HG02571 (cell line): ENCODE results near the gene MAD1L1.
"Not testable (repeated sequence)": the region's sequence is repeated elsewhere in the genome, so short reads cannot be mapped to it uniquely, and the experiment has no call there.

ENCODE experiments used
- ATAC-seq: cut with Tn5 transposase; IDR thresholded peaks from one replicate; pipeline ENCODE4 v1.9.1; 2021; ENCODE audit warnings: mild to moderate bottlenecking, moderate library complexity; ENCODE audit not compliant: unreplicated experiment

Gene MAD1L1

GRCh38 chr7:2049111-2049781 lies 183.5 kb downstream of the MAD1L1 start:
- no peak for ATAC-seq

DNA sequence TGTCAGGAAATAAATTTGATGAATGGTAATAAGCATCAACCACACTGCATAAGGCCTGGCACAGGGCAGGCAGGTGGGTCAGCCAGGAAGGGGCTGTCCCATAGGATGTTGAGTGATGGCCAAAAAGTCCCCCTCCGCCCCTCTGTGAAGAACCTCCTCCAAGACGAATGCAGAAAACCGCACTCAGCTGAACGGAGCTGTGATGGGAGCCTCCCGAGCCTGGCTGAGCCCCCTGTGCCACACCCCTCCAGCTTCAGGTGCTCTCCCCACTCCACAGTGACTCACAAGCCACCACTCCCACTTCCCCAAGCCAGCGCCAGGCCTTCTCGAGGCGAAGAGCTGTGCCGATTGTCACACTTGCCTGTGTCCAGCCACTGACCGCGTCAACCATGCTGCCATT lies 184.2 kb downstream of the MAD1L1 start:
- no peak for ATAC-seq

GRCh38 chr7:2048006-2048405 lies 184.7 kb downstream of the MAD1L1 start:
- no peak for ATAC-seq

DNA sequence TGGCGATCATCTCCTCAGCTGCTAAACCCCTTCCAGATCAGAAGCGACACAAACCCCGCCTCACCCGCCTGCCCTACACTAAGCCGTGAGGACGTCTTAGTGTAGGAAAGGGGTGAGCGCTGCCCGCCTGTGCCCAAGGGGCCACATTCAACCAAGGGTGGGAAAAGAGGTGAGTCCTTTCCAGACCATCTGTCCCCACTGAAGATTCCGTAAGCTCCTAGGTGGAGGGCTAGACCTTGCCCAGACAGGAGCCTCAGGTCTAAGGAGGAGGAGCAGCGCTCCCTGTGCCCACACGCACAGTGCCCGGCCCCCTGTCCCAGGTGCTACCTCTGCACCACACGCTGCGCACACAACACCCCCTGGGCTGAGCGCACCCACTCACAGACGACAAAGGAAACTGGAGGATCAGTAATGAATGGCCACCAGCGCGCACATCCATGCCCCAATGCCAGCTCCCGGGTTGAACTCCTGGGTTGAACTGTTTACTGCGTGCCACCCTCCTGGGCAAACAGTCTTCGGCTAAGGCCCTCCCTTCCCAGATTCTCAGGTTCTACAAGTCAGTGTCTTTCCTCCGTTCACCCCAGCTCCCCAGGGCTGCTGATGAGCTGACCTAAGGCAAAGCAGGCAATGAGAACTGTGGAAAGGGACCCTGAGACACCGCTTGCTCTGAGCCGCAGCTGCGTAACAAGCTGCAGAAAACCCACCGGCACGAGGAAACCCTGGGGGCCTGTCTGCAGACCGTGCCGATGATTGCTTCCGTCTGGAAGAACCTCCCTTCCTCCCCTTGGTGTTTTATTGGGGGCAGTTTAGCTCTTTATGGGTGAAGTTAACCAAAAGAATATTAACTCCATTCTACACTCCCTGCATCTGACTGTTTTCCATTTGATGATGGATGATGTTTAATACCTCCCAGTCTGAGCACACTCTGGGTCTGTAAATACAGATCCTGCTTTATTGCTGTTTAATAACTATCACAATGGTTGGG lies 185.9 kb downstream of the MAD1L1 start:
- no peak for ATAC-seq

GRCh38 chr7:2045559-2046405 lies 187.0 kb downstream of the MAD1L1 start:
- no peak for ATAC-seq

GRCh38 chr7:2044883-2045471 lies 187.8 kb downstream of the MAD1L1 start:
- no peak for ATAC-seq

DNA sequence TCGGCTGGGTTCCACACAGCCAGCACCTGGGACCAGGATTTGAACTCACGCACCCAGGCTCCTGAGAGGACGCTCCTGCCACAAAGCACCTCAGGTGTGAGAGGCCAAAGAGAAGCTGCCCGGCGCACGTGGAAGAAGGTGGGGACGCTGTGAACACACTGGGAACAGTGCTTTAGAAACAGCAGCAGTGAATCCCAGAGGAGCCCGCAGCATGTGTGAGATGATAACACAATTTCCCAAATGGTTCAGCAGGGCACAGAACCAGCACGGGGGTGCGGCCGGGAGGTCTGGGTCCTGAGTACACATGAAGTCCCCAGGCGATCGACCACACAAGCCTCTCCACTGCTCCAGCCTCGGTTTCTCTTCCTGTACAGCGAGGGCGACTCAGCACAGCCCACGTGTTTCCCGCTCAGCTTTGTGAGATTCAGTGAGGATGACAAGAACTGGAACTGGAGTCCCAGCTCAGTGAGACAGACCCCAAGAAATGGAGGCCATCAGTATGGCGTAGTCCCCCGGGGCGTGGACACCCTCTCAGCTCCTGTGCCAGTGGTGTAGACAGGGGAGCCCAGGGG lies 188.3 kb downstream of the MAD1L1 start:
- ATAC-seq = no peak

GRCh38 chr7:2043316-2044039 lies 189.3 kb downstream of the MAD1L1 start:
- ATAC-seq = no peak

GRCh38 chr7:2042650-2043049 lies 190.1 kb downstream of the MAD1L1 start:
- ATAC-seq = no peak

GRCh38 chr7:2041496-2042367 lies 191.0 kb downstream of the MAD1L1 start:
- ATAC-seq = no peak

GRCh38 chr7:2040893-2041270 lies 191.9 kb downstream of the MAD1L1 start:
- ATAC-seq = no peak

DNA sequence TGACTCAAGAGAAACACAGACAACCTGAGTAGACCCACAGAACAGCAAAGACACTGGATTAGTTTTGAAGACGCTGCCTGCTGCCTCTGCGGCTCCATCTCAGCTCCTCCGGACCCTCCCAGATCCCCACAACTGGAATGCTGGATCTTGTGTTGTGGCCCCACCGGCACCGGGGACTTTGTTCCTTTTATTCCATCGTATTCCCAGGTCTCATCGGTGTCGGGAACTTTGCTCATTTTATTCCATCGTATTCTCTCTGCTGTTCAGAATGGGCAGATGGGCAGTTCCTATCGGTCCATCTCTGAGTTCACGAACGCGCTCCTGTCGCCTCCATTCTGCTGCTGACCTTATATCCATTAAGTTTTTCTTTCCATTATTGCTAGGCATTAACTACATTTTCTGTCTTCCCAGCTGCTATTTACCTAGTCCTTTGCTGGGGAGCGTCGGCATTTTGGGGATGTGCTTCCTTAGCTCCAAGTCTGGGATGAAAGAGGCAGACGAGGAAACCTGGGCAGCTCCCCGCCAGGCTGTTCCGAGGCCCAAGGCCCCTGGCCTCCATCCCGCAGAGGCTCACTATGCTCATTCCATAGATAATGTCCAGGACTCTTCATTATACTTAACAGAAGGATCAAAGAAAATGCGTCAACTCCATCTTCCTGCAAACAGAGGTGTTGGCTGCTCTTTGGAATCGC lies 192.4 kb downstream of the MAD1L1 start:
- ATAC-seq = no peak

DNA sequence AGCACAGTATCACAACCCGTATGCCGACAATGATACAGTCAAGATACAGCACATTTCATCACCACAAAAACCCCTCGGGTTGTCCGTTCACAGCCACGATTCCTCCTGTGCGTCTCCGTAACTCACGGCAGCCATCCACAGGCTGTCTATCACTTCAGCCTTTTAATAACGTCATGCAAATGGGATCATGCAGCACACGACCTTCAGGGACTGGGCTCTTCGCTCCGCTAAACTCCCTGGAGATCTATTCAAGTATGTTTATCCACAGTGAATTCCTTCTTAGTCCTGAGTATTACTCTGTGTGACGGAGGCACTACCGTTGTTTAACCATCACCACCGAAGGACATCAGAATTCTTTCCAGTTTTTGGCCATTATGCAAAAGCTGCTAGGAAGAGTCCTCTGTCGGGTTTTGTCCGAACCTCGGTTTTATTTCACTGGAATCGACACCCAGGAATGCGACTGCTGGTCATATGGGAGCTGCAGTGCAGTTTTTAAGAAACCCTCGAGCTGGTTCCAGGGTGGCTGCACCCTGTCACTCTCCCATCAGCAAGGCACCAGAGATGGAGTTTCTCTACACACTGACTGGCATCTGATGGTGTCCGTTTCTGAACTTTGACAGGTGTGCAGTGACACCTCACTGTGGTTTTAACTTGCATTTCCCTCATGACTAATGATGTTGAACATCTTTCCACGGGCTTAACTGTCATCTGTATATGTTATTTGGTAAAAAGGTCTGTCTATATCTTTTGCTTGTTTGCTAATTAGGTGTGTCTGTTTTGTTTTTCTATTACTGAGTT lies 193.6 kb downstream of the MAD1L1 start:
- no peak for ATAC-seq

- ATAC-seq = no peak
These were observed 194.8 kb downstream of the MAD1L1 start for GRCh38 chr7:2037808-2038522.

GRCh38 chr7:2037301-2037807 lies 195.4 kb downstream of the MAD1L1 start:
- ATAC-seq = no peak

DNA sequence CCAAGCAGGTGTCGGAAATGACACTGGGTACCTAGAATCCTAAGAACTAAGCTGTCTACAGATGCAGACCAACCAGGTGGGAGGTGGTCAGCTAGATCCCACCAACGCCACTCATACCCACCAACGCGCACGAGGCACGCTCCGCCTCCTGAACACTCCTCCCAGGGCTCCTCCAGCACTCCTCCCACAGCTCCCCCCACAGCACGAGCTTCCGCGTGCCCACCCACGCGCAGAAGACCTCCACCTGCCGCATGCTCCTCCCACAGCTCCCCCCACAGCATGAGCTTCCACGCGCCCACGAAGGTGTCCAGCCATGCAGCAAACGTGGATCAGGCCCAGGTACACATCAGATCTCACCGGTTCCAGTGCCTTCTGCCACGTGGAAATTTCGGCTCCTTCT lies 196.0 kb downstream of the MAD1L1 start:
- no peak for ATAC-seq

- ATAC-seq = not testable (repeated sequence)
These were observed 196.5 kb downstream of the MAD1L1 start for GRCh38 chr7:2036201-2036600.
